Kidney epithelial cell (primary cell): ENCODE results near the gene UBE3D. TPM values are rescaled to one million over a fixed set of nuclear protein-coding genes. Genes with fewer than 3 reads are reported as not detected.

Experiments
- DNase-seq: peaks from one replicate; pipeline ENCODE4 v3.0.0-alpha.2; 2010; ENCODE audit warnings: low read depth
- H3K27me3 ChIP-seq: 2 replicates; pipeline ENCODE4 v1.6.0; 2011; ENCODE audit warnings: low read length; ENCODE audit not compliant: control insufficient read depth, insufficient read depth
- H3K36me3 ChIP-seq: 2 replicates; pipeline ENCODE4 v1.5.1; 2011; ENCODE audit warnings: low read length; ENCODE audit not compliant: control insufficient read depth, insufficient read depth
- H3K4me3 ChIP-seq: 2 replicates; pipeline ENCODE4 v1.5.1; 2011; ENCODE audit warnings: low read depth, mild to moderate bottlenecking, control low read depth, low read length
- total RNA-seq: library from RNA; depleted of rRNA; stranded (reverse); fragments of >200 nt; gene quantifications from 2 replicates; pipeline ENCODE4 v1.2.3, GENCODE V29; 2015
- TF ChIP-seq, protein P1 (sequence below): IDR thresholded peaks from 2 replicates; pipeline ENCODE4 v1.5.1; 2011; ENCODE audit warnings: mild to moderate bottlenecking, moderate library complexity, low read length, control low read depth, inconsistent platforms; ENCODE audit not compliant: insufficient read depth, poor library complexity, severe bottlenecking

Gene UBE3D
- total RNA-seq, 1 donor from 2014 or later = 11.6 TPM

- no peaks in the 10 kb centered on the region for H3K36me3 ChIP-seq
- TF ChIP-seq, protein P1, sequence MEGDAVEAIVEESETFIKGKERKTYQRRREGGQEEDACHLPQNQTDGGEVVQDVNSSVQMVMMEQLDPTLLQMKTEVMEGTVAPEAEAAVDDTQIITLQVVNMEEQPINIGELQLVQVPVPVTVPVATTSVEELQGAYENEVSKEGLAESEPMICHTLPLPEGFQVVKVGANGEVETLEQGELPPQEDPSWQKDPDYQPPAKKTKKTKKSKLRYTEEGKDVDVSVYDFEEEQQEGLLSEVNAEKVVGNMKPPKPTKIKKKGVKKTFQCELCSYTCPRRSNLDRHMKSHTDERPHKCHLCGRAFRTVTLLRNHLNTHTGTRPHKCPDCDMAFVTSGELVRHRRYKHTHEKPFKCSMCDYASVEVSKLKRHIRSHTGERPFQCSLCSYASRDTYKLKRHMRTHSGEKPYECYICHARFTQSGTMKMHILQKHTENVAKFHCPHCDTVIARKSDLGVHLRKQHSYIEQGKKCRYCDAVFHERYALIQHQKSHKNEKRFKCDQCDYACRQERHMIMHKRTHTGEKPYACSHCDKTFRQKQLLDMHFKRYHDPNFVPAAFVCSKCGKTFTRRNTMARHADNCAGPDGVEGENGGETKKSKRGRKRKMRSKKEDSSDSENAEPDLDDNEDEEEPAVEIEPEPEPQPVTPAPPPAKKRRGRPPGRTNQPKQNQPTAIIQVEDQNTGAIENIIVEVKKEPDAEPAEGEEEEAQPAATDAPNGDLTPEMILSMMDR = no peak
- H3K4me3 ChIP-seq = no peak overlapping the region
- H3K27me3 ChIP-seq = no peaks in the 10 kb centered on the region
- no peak for DNase-seq
Measured at GRCh38 chr6:82984720-82985119, 80.9 kb downstream of the UBE3D start.

- DNase-seq = no peak
- Histone ChIP-seq H3K27me3 (no peaks in the 10 kb centered on the region), H3K4me3 (no peak overlapping the region), H3K36me3 (no peaks in the 10 kb centered on the region)
- TF ChIP-seq, protein P1 = no peak
Measured at GRCh38 chr6:82980086-82980485, 85.6 kb downstream of the UBE3D start.

GRCh38 chr6:82979657-82980056, 86.0 kb downstream of the UBE3D start:
- Histone ChIP-seq H3K36me3 (no peaks in the 10 kb centered on the region), H3K27me3 (no peaks in the 10 kb centered on the region), H3K4me3 (no peak overlapping the region)
- TF ChIP-seq, protein P1 = no peak
- DNase-seq = no peak

DNA sequence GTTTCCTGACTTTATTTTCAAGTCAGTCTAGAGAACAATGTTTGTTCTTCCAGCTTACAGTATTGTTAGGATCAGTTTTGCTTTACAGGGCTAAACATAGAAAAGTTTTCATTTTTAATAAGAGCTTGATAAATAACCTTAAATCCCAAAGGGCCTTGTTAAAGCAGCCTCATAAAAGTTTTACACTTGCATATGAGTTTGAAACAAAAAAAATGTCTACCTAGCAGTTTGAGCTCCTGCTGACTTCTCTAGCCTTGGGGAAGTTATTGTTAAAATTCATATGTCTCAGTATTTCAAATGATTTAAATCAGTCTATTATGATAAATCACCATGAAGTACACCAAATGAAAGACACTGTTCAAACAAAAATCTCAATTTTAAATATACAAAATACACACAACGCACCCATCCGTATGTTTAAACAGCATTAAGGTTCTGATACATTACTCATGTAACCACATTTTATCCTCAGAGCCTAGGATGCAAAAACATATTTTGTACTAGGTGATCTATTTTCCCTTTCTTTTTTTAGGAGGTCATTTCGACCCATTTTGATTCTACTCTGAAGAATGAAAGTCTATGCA, 87.2 kb downstream of the UBE3D start:
- H3K4me3 ChIP-seq = no peak overlapping the region
- no peaks in the 10 kb centered on the region for H3K36me3 ChIP-seq
- H3K27me3 ChIP-seq = no peaks in the 10 kb centered on the region
- no peak for DNase-seq
- TF ChIP-seq, protein P1 = no peak

DNA sequence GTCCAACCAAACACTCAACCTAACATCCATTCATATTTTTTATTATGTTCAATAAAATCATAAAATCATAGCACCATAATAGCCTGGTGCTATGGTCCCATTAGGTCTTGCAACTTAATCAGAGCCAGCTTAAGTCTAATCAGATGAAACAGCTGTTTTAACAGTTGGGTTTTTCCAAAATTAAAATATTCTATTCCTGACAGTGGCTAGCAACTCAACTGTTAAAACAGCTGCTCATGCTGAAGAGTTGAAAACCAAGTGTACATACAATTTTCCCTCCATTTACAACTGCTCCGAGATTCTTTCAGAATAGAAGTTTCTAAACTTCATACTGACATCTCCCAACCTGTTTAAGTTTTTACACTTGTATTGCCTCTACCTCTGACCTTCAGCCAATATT, 89.5 kb downstream of the UBE3D start:
- DNase-seq = no peak
- TF ChIP-seq, protein P1 = no peak
- Histone ChIP-seq H3K4me3 (no peak overlapping the region), H3K27me3 (no peaks in the 10 kb centered on the region), H3K36me3 (no peaks in the 10 kb centered on the region)

DNA sequence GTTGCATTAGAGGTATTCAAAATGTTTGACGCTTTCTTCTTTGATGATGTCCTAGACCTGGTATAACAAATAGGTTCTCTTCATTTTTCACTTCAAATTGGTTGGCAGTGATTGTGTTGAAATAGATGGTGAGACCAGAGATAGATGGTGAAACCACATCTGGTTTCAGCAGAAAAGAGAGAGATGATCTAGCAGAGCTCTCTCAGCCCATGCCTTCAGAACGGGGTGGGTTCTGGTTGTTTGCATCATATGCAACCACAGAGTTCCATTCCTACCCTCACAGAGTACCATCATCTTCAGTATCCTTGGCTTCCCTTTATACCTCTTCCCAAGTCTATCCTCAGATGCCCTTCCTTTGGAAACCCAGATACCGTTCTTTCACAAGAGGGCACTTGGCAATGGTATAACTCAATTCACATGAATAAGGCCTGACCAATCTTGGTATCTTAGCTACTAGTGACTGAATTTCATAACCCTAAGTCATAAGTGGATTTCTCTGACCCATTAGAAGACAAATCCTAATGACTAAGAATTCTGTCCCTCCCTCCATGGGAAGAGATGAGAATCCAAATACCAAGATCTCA, 93.7 kb downstream of the UBE3D start:
- TF ChIP-seq, protein P1 = no peak
- H3K27me3 ChIP-seq = no peaks in the 10 kb centered on the region
- no peak overlapping the region for H3K4me3 ChIP-seq

More for the DNA sequence above, 93.7 kb downstream of the UBE3D start:
- H3K36me3 ChIP-seq = no peaks in the 10 kb centered on the region
- no peak for DNase-seq
